Esophagus muscularis mucosa (tissue), 3 donors: Measurements from ENCODE around the gene PILRB.
"Not testable (repeated sequence)": the region's sequence is repeated elsewhere in the genome, so short reads cannot be mapped to it uniquely, and the experiment has no call there.

Experiments
- POLR2A ChIP-seq: fragments of 450-650 bp; IDR thresholded peaks from one replicate; pipeline ENCODE4 v1.6.1; 2017; ENCODE audit warnings: antibody characterized with exemption, moderate library complexity, mild to moderate bottlenecking, low read depth
- POLR2AphosphoS5 ChIP-seq, 2 donors: sonication (generic); formaldehyde crosslinking; IDR thresholded peaks; one replicate each; pipeline ENCODE4 v1.6.1; 2017; ENCODE audit warnings: antibody characterized with exemption in 2 of 2
- TF ChIP-seq, protein P1 (sequence below), 3 experiments: fragments of 200-600 bp in 2 of 3; fragments of 450-650 bp in 1 of 3; sonication (generic) in 2 of 3; IDR thresholded peaks; one replicate each; pipeline ENCODE4 v1.5.1; 2017 to 2019; ENCODE audit warnings: antibody characterized with exemption in 3 of 3, mild to moderate bottlenecking in 2 of 3, moderate library complexity in 1 of 3

DNA sequence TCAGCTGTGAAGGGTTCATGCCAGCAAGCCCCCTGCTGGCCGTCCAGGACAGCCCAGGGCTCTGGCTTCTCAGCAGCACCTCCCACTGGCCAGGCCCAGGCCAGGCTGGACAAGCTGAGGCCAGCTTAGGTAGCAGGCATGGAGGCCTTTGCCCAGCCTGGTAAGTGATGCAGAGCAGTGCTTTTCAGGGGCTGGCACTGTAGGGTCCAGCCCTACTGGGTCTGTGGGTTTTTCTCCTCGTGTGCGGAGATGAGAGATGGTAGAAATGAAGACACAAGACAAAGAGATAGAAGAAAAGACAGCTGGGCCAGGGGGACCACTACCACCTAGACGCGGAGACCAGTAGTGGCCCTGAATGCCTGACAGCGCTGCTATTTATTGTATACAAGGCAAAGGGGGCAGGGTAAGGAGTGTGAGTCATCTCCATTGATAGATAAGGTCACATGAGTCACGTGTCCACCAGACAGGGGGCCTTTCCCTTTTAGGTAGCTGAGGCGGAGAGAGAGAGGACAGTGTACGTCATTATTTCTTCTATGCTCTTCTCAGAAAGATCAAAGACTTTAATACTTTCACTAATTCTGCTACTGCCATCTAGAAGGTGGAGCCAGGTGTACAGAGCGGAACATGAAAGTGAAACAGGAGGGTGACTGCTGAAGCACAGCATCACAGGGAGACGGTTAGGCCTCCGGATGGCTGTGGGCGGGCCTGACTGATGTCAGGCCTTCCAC, 13.2 kb upstream of the PILRB start:
- TF ChIP-seq POLR2AphosphoS5 (IDR thresholded peaks at IDR 0.05); POLR2A: not testable (repeated sequence)
- TF ChIP-seq, protein P1, sequence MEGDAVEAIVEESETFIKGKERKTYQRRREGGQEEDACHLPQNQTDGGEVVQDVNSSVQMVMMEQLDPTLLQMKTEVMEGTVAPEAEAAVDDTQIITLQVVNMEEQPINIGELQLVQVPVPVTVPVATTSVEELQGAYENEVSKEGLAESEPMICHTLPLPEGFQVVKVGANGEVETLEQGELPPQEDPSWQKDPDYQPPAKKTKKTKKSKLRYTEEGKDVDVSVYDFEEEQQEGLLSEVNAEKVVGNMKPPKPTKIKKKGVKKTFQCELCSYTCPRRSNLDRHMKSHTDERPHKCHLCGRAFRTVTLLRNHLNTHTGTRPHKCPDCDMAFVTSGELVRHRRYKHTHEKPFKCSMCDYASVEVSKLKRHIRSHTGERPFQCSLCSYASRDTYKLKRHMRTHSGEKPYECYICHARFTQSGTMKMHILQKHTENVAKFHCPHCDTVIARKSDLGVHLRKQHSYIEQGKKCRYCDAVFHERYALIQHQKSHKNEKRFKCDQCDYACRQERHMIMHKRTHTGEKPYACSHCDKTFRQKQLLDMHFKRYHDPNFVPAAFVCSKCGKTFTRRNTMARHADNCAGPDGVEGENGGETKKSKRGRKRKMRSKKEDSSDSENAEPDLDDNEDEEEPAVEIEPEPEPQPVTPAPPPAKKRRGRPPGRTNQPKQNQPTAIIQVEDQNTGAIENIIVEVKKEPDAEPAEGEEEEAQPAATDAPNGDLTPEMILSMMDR (IDR thresholded peaks at IDR 0.05) = peak in 2 of 3 experiments; percentile 12 to 31
